Lower leg skin (tissue), 3 donors: Measurements from ENCODE around the gene TYMP.

ENCODE experiments used
- POLR2A ChIP-seq, 2 donors: fragments of 450-650 bp; IDR thresholded peaks; one replicate each; pipeline ENCODE4 v1.6.1; 2016 to 2017; ENCODE audit warnings: antibody characterized with exemption in 2 of 2, mild to moderate bottlenecking in 1 of 2, moderate library complexity in 1 of 2
- TF ChIP-seq, protein P1 (sequence below), 3 donors: fragments of 450-650 bp; IDR thresholded peaks; one replicate each; pipeline ENCODE4 v1.5.1; 2016; ENCODE audit warnings: antibody characterized with exemption in 3 of 3, mild to moderate bottlenecking in 3 of 3, moderate library complexity in 2 of 3

- no peak for TF ChIP-seq POLR2A (IDR thresholded peaks at IDR 0.05)
- TF ChIP-seq, protein P1, sequence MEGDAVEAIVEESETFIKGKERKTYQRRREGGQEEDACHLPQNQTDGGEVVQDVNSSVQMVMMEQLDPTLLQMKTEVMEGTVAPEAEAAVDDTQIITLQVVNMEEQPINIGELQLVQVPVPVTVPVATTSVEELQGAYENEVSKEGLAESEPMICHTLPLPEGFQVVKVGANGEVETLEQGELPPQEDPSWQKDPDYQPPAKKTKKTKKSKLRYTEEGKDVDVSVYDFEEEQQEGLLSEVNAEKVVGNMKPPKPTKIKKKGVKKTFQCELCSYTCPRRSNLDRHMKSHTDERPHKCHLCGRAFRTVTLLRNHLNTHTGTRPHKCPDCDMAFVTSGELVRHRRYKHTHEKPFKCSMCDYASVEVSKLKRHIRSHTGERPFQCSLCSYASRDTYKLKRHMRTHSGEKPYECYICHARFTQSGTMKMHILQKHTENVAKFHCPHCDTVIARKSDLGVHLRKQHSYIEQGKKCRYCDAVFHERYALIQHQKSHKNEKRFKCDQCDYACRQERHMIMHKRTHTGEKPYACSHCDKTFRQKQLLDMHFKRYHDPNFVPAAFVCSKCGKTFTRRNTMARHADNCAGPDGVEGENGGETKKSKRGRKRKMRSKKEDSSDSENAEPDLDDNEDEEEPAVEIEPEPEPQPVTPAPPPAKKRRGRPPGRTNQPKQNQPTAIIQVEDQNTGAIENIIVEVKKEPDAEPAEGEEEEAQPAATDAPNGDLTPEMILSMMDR (IDR thresholded peaks at IDR 0.05): no peak
Measured at GRCh38 chr22:50481045-50481439, 48.8 kb downstream of the TYMP start.
